Measurements from ENCODE around the gene PSMC5.

The PSMC5 gene

DNA sequence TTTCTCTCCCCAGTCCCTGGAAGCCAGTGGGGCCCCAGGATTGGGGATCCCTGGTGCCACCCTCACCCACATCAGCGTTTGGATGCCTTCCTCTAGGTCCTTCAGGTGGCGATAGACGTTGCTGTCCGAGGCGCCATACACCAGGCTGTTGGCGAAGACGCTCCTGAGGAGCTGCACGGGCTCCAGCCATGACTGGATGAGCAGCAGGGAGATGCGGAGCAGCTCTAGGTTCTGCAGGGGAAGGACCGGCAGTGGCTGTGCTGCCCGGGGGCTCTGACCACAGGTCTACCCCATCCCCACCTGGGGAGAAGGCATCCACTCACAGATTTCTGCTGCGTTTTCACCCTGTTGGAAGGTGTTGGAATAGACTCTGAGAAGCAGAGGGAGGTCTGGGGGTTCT is 53.5 kb downstream of the PSMC5 start:
- TF ChIP-seq GATA2 (IDR thresholded peaks at IDR 0.05; ENCODE audit: low read depth, low read length): no peak
- no peak for TF ChIP-seq GATA3 (IDR thresholded peaks at IDR 0.05; ENCODE audit: low read depth, low read length)
